Loucy (cell line): ENCODE data around the gene TOE1.

Experiments
- H2AFZ ChIP-seq: fragments of 200-600 bp; sonication (generic); 2 replicates; pipeline ENCODE4 v1.6.0; 2016; ENCODE audit warnings: antibody characterized with exemption, mild to moderate bottlenecking, low read length, moderate library complexity
- H3F3A ChIP-seq: fragments of 200-600 bp; 2 replicates; pipeline ENCODE4 v1.6.0; 2016; ENCODE audit warnings: antibody characterized with exemption, low read depth, mild to moderate bottlenecking
- H3K27me3 ChIP-seq: fragments of 200-600 bp; sonication (generic); 2 replicates; pipeline ENCODE4 v1.6.1; 2014; ENCODE audit warnings: low read length, mild to moderate bottlenecking; ENCODE audit not compliant: insufficient read depth, poor library complexity, severe bottlenecking
- H3K36me3 ChIP-seq: fragments of 200-600 bp; sonication (generic); 2 replicates; pipeline ENCODE4 v1.6.1; 2016; ENCODE audit warnings: low read length; ENCODE audit not compliant: insufficient read depth
- H3K4me1 ChIP-seq: fragments of 200-600 bp; sonication (generic); 2 replicates; pipeline ENCODE4 v1.5.1; 2014; ENCODE audit warnings: low read length, mild to moderate bottlenecking; ENCODE audit not compliant: insufficient read depth, poor library complexity, severe bottlenecking
- H3K4me2 ChIP-seq: fragments of 200-600 bp; sonication (generic); 2 replicates; pipeline ENCODE4 v1.6.0; 2014; ENCODE audit warnings: antibody characterized with exemption, low read length, low read depth, mild to moderate bottlenecking; ENCODE audit not compliant: poor library complexity, severe bottlenecking
- H3K4me3 ChIP-seq: fragments of 200-600 bp; sonication (generic); 2 replicates; pipeline ENCODE4 v1.5.1; 2014; ENCODE audit warnings: low read length, mild to moderate bottlenecking, mixed read lengths; ENCODE audit not compliant: poor library complexity, severe bottlenecking
- H3K79me2 ChIP-seq: fragments of 200-600 bp; sonication (generic); 2 replicates; pipeline ENCODE4 v1.6.1; 2014; ENCODE audit warnings: low read length; ENCODE audit not compliant: insufficient read depth
- H3K9ac ChIP-seq: fragments of 200-600 bp; sonication (generic); 2 replicates; pipeline ENCODE4 v1.6.0; 2014; ENCODE audit warnings: mild to moderate bottlenecking, low read depth, low read length, moderate library complexity; ENCODE audit not compliant: poor library complexity, severe bottlenecking
- H3K9me2 ChIP-seq: fragments of 200-600 bp; sonication (generic); replicated peaks from 2 replicates; pipeline ENCODE4 v1.6.1; 2016; ENCODE audit warnings: low read depth, low read length, mixed read lengths
- H3K9me3 ChIP-seq: fragments of 200-600 bp; sonication (generic); 2 replicates; pipeline ENCODE4 v1.6.1; 2014; ENCODE audit warnings: mild to moderate bottlenecking, antibody characterized with exemption, low read length, low read depth; ENCODE audit not compliant: insufficient read depth
- H4K20me1 ChIP-seq: fragments of 200-600 bp; sonication (generic); 2 replicates; pipeline ENCODE4 v1.6.0; 2014; ENCODE audit warnings: antibody characterized with exemption, low read length, mild to moderate bottlenecking; ENCODE audit not compliant: insufficient read depth, poor library complexity, severe bottlenecking
- CTCF ChIP-seq: fragments of 200-600 bp; sonication (generic); conservative IDR thresholded peaks from 2 replicates; pipeline ENCODE4 v1.5.1; 2014; ENCODE audit warnings: mild to moderate bottlenecking, antibody characterized with exemption, low read length
- EZH2phosphoT487 ChIP-seq: fragments of 200-600 bp; IDR thresholded peaks from 2 replicates; pipeline ENCODE4 v1.6.1; 2018; ENCODE audit warnings: antibody characterized with exemption, mild to moderate bottlenecking, moderate library complexity, borderline replicate concordance

The TOE1 gene

GRCh38 chr1:45328680-45329079 lies 11.3 kb upstream of the TOE1 start:
- no peaks in the 10 kb centered on the region for H4K20me1 ChIP-seq
- H3K9me2 ChIP-seq: no peaks in the 10 kb centered on the region
- no peak overlapping the region for H3K4me2 ChIP-seq
- no peaks in the 10 kb centered on the region for H3F3A ChIP-seq
- H3K4me1 ChIP-seq: peaks cover 4% of the 10 kb centered on the region
- no peaks in the 10 kb centered on the region for H3K27me3 ChIP-seq
- no peaks in the 10 kb centered on the region; the same call in 1 of the 2 replicates for H3K79me2 ChIP-seq
- TF ChIP-seq EZH2phosphoT487 (no peak), CTCF (no peak)
- no peaks in the 10 kb centered on the region for H3K9me3 ChIP-seq
- peaks cover 27% of the 10 kb centered on the region; the same call in 1 of the 2 replicates for H3K36me3 ChIP-seq
- H3K9ac ChIP-seq: no peak overlapping the region
- no peak overlapping the region for H3K4me3 ChIP-seq
- H2AFZ ChIP-seq: no peak overlapping the region

GRCh38 chr1:45329445-45329844 lies 10.5 kb upstream of the TOE1 start:
- H3K27me3 ChIP-seq: no peaks in the 10 kb centered on the region
- no peak overlapping the region for H3K4me3 ChIP-seq
- H3K36me3 ChIP-seq: peaks cover 27% of the 10 kb centered on the region; the same call in 1 of the 2 replicates
- no peaks in the 10 kb centered on the region for H3K9me3 ChIP-seq
- no peaks in the 10 kb centered on the region for H4K20me1 ChIP-seq
- TF ChIP-seq CTCF (no peak), EZH2phosphoT487 (no peak)
- H3F3A ChIP-seq: no peaks in the 10 kb centered on the region
- no peak overlapping the region for H2AFZ ChIP-seq
- H3K4me1 ChIP-seq: peaks cover 11% of the 10 kb centered on the region
- no peak overlapping the region for H3K9ac ChIP-seq
- no peaks in the 10 kb centered on the region for H3K9me2 ChIP-seq
- H3K4me2 ChIP-seq: no peak overlapping the region
- no peaks in the 10 kb centered on the region; the same call in 1 of the 2 replicates for H3K79me2 ChIP-seq

GRCh38 chr1:45331436-45332345 lies 8.3 kb upstream of the TOE1 start:
- Histone ChIP-seq H3K4me2 (no peak overlapping the region), H3K79me2 (peaks cover 7% of the 10 kb centered on the region; the same call in 1 of the 2 replicates), H3K4me3 (no peak overlapping the region), H2AFZ (no peak overlapping the region), H3K4me1 (peaks cover 29% of the 10 kb centered on the region), H3K9me3 (no peaks in the 10 kb centered on the region), H3K9ac (no peak overlapping the region), H4K20me1 (no peaks in the 10 kb centered on the region), H3F3A (no peaks in the 10 kb centered on the region), H3K9me2 (no peaks in the 10 kb centered on the region), H3K27me3 (no peaks in the 10 kb centered on the region), H3K36me3 (peaks cover 27% of the 10 kb centered on the region; the same call in 1 of the 2 replicates)
- TF ChIP-seq CTCF (no peak), EZH2phosphoT487 (no peak)
